HG02981 (cell line): Measurements from ENCODE around the gene SNX4.

Experiments used
- ATAC-seq: cut with Tn5 transposase; IDR thresholded peaks from one replicate; pipeline ENCODE4 v1.9.1; 2021; ENCODE audit warnings: mild to moderate bottlenecking, moderate library complexity; ENCODE audit not compliant: unreplicated experiment

Gene SNX4

GRCh38 chr3:125470671-125471070 is 49.3 kb downstream of the SNX4 start:
- no peak for ATAC-seq

GRCh38 chr3:125462722-125463299 is 57.2 kb downstream of the SNX4 start:
- no peak for ATAC-seq

GRCh38 chr3:125461896-125462295 is 58.1 kb downstream of the SNX4 start:
- no peak for ATAC-seq

- ATAC-seq: no peak
Measured at GRCh38 chr3:125460233-125460632, 59.8 kb downstream of the SNX4 start.

- no peak for ATAC-seq
Measured at GRCh38 chr3:125443923-125444322, 76.1 kb downstream of the SNX4 start.

- no peak for ATAC-seq
Measured at GRCh38 chr3:125442506-125442905, 77.5 kb downstream of the SNX4 start.

GRCh38 chr3:125440970-125441369 is 79.0 kb downstream of the SNX4 start:
- no peak for ATAC-seq

- ATAC-seq: no peak
Measured at GRCh38 chr3:125440559-125440955, 79.4 kb downstream of the SNX4 start.

- no peak for ATAC-seq
Measured at GRCh38 chr3:125437631-125438435, 82.2 kb downstream of the SNX4 start.

GRCh38 chr3:125436921-125437320 is 83.1 kb downstream of the SNX4 start:
- no peak for ATAC-seq

GRCh38 chr3:125435231-125435630 is 84.8 kb downstream of the SNX4 start:
- no peak for ATAC-seq

- ATAC-seq: no peak
Measured at GRCh38 chr3:125434582-125435011, 85.4 kb downstream of the SNX4 start.

GRCh38 chr3:125433611-125434041 is 86.4 kb downstream of the SNX4 start:
- ATAC-seq: no peak

- no peak for ATAC-seq
Measured at GRCh38 chr3:125433091-125433534, 86.9 kb downstream of the SNX4 start.

GRCh38 chr3:125431912-125432790 is 87.9 kb downstream of the SNX4 start:
- no peak for ATAC-seq

GRCh38 chr3:125431391-125431790 is 88.6 kb downstream of the SNX4 start:
- no peak for ATAC-seq

- ATAC-seq: no peak
Measured at GRCh38 chr3:125428216-125428830, 91.7 kb downstream of the SNX4 start.

- ATAC-seq: no peak
Measured at GRCh38 chr3:125418306-125418705, 101.7 kb downstream of the SNX4 start.

GRCh38 chr3:125416235-125416634 is 103.8 kb downstream of the SNX4 start:
- ATAC-seq: no peak

GRCh38 chr3:125414669-125415068 is 105.3 kb downstream of the SNX4 start:
- ATAC-seq: no peak

GRCh38 chr3:125410922-125411321 is 109.1 kb downstream of the SNX4 start:
- no peak for ATAC-seq
